ENCODE results near the gene SVBP. TPM values are rescaled to one million over a fixed set of nuclear protein-coding genes. Genes with fewer than 3 reads are reported as not detected.

Gene SVBP
- total and polyA plus RNA-seq, 5 donors from 2014 or later = 24.4 to 126 (median 82.9) TPM

- H3K36me3 Mint-ChIP-seq = peaks cover 39% of the 10 kb centered on the region
- H3K4me3 Mint-ChIP-seq = no peak overlapping the region
- H3K4me1 Mint-ChIP-seq = peaks cover 4 to 12% (median 7%) of the 10 kb centered on the region in 4 donors
- H3K27me3 Mint-ChIP-seq = no peaks in the 10 kb centered on the region
- ATAC-seq (ENCODE audit: low read depth in 2 of 2) (no peak), DNase-seq (no peak)
- Histone ChIP-seq H3K27ac (ENCODE audit: insufficient read depth, low read length, poor library complexity, severe bottlenecking) (no peak overlapping the region), H3K4me1 (ENCODE audit: control insufficient read depth, insufficient read depth, low read length, poor library complexity, severe bottlenecking) (no peaks in the 10 kb centered on the region), H3K9me3 (ENCODE audit: control insufficient read depth in 2 of 2, low read length in 2 of 2) (no peaks in the 10 kb centered on the region), H3K36me3 (ENCODE audit: control insufficient read depth, insufficient read depth, low read length) (peaks cover 59% of the 10 kb centered on the region), H3K27me3 (ENCODE audit: control insufficient read depth, insufficient read depth, low read length) (no peaks in the 10 kb centered on the region), H3K4me3 (ENCODE audit: low read depth, low read length) (no peak overlapping the region)
- no peak overlapping the region for H3K27ac Mint-ChIP-seq
- no peaks in the 10 kb centered on the region for H3K9me3 Mint-ChIP-seq
These were observed 58.6 kb downstream of the SVBP start for GRCh38 chr1:42758641-42759040.

GRCh38 chr1:42757892-42758275 is 59.3 kb downstream of the SVBP start:
- H3K27me3 Mint-ChIP-seq = no peaks in the 10 kb centered on the region
- H3K4me3 Mint-ChIP-seq = no peak overlapping the region
- no peak overlapping the region for H3K27ac ChIP-seq (ENCODE audit: insufficient read depth, low read length, poor library complexity, severe bottlenecking)
- H3K27ac Mint-ChIP-seq = no peak overlapping the region
- H3K9me3 Mint-ChIP-seq = no peaks in the 10 kb centered on the region
- H3K4me1 Mint-ChIP-seq = peaks cover 4 to 12% (median 7%) of the 10 kb centered on the region in 4 donors
- no peak overlapping the region for H3K4me3 ChIP-seq (ENCODE audit: low read depth, low read length)
- peaks cover 46% of the 10 kb centered on the region for H3K36me3 Mint-ChIP-seq
- no peaks in the 10 kb centered on the region for H3K4me1 ChIP-seq (ENCODE audit: control insufficient read depth, insufficient read depth, low read length, poor library complexity, severe bottlenecking)
- no peak for ATAC-seq (ENCODE audit: low read depth in 2 of 2)
- no peaks in the 10 kb centered on the region for H3K9me3 ChIP-seq (ENCODE audit: control insufficient read depth in 2 of 2, low read length in 2 of 2)
- H3K27me3 ChIP-seq (ENCODE audit: control insufficient read depth, insufficient read depth, low read length) = no peaks in the 10 kb centered on the region
- DNase-seq = no peak
- H3K36me3 ChIP-seq (ENCODE audit: control insufficient read depth, insufficient read depth, low read length) = peaks cover 65% of the 10 kb centered on the region

Other genes with a start within 250 kb of the SVBP start
- 29.6 TPM for gene PPIH, start 159.0 kb downstream of the SVBP start, total RNA-seq
- 10 to 100 TPM; 61.8 to 72.9 (median 69.2) TPM for gene PPIH, start 159.0 kb downstream of the SVBP start, polyA plus RNA-seq
- gene YBX1, start 135.0 kb downstream of the SVBP start, total RNA-seq = 323 TPM
- gene YBX1, start 135.0 kb downstream of the SVBP start, polyA plus RNA-seq = 100 to 1,000 TPM in 1 of 4 donors, 10 to 100 TPM in 3; 89.9 to 110 (median 93.1) TPM
- not detected for gene CLDN19, start 77.2 kb downstream of the SVBP start, total RNA-seq
- gene CLDN19, start 77.2 kb downstream of the SVBP start, polyA plus RNA-seq = not detected
- gene P3H1, start 50.4 kb downstream of the SVBP start, total RNA-seq = 30.4 TPM
- 10 to 100 TPM; 12.6 to 16.3 (median 14.3) TPM for gene P3H1, start 50.4 kb downstream of the SVBP start, polyA plus RNA-seq
- 14.3 TPM for gene C1orf50, start 50.1 kb downstream of the SVBP start, total RNA-seq
- 10 to 100 TPM in 1 of 4 donors, 1 to 10 TPM in 3; 3.8 to 12.7 (median 6.0) TPM for gene C1orf50, start 50.1 kb downstream of the SVBP start, polyA plus RNA-seq
- 1.1 TPM for gene TMEM269, start 32.4 kb downstream of the SVBP start, total RNA-seq
- under 1 TPM in 1 of 4 donors, not detected in 3; 0.12 TPM for gene TMEM269, start 32.4 kb downstream of the SVBP start, polyA plus RNA-seq
- gene ERMAP, start 275 bp downstream of the SVBP start, total RNA-seq = 4.9 TPM
- gene ERMAP, start 275 bp downstream of the SVBP start, polyA plus RNA-seq = 1 to 10 TPM; 2.8 to 4.1 (median 3.5) TPM
- 5.3 TPM for gene ZNF691, start 29.2 kb upstream of the SVBP start, total RNA-seq
- 10 to 100 TPM in 1 of 4 donors, 1 to 10 TPM in 3; 7.6 to 13.7 (median 9.7) TPM for gene ZNF691, start 29.2 kb upstream of the SVBP start, polyA plus RNA-seq
- 60.2 TPM for gene SLC2A1, start 141.5 kb upstream of the SVBP start, total RNA-seq
- gene SLC2A1, start 141.5 kb upstream of the SVBP start, polyA plus RNA-seq = 10 to 100 TPM; 22.0 to 25.5 (median 23.6) TPM